ENCODE results near the gene SYT15.
"Not testable (repeated sequence)": the region's sequence is repeated elsewhere in the genome, so short reads cannot be mapped to it uniquely, and the experiment has no call there.

Gene SYT15

DNA sequence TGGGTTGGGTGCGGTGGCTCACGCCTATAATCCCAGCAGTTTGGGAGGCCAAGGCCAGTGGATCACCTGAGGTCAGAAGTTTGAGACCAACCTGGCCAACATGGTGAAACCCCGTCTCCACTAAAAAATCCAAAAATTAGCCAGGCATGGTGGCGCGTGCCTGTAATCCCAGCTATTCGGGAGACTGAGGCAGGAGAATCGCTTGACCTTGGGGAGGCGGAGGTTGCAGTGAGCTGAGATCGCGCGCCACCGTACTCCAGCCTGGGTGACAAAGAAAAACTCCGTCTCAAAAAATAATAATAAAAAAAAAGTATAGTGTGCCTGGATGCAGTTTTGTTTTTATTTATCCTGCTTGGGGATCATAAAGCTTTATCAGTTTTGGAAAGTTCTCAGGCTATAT is 14.4 kb downstream of the SYT15 start:
- not testable (repeated sequence) for DNase-seq

- not testable (repeated sequence) for DNase-seq
These were observed 15.6 kb downstream of the SYT15 start for GRCh38 chr10:46594453-46595063.

- not testable (repeated sequence) for DNase-seq
These were observed 17.6 kb downstream of the SYT15 start for GRCh38 chr10:46596570-46596969.

DNA sequence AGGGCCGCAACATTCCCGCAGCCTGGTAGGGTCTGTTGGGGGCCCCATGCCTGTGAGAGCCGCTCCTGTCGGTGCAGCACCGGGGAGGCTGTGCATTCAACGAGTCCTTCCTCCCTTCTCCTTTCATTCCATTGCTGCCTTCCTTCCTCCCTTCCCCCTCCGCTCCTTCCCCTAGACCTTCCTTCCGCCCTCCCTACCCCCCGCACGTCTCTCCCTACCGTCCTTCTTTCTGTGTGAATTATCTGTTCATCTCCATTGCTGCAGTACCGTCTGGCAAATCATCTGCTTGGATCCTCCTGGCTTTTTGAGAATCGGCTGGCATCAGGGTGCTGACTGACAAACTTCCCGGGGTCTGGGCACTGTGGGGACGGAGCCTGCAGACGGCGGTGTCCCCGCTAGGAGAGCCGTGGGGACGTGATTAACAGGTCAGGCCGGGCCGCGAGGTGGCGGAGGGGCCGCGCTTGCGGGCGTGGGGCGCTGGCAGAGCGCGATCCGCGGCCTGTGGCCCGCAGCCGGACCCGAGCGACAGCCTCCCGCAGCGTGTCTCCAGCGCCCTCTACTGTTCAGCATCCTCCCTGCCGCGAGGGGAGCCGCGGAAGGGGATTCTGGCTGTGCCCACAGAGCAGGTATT is 18.8 kb downstream of the SYT15 start:
- not testable (repeated sequence) for DNase-seq

DNA sequence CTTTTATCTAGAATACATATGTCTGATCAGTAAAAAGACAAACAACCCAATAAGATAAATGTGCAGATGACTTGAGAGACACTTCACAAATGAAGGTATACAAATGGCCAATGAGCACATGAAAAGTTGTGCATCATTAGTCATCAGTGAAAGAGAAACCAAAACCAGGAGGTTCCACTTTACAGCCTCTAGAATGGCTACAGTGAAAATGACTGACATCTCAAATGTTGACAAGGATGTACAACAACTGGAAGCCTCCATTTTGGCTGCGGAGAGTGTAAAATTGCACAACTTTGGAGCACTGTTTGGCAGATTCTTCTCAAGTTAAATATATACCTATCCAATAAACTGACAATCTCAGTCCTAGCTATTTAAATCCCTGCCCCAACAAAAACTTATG is 21.6 kb downstream of the SYT15 start:
- DNase-seq = not testable (repeated sequence)

DNA sequence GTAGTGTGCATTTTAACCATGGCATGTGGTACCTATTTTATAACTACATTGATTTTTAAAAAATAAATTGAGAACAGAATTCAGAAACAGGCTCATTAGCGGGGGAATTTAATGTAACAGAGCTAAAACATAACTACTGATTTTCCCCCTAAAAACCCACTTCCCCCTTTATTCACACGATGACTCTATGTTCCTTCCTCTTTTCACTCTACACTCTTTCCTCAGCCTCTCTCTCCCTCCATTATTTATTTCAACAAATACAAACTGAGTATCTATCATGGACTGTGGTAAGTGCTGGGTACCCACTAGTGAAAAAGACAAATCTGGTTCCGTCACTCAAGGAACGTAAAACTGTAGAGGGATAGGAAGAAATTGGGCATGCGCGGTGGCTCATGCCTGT is 36.6 kb downstream of the SYT15 start:
- not testable (repeated sequence) for DNase-seq

- DNase-seq = not testable (repeated sequence)
These were observed 37.3 kb downstream of the SYT15 start for GRCh38 chr10:46616227-46616626.

DNA sequence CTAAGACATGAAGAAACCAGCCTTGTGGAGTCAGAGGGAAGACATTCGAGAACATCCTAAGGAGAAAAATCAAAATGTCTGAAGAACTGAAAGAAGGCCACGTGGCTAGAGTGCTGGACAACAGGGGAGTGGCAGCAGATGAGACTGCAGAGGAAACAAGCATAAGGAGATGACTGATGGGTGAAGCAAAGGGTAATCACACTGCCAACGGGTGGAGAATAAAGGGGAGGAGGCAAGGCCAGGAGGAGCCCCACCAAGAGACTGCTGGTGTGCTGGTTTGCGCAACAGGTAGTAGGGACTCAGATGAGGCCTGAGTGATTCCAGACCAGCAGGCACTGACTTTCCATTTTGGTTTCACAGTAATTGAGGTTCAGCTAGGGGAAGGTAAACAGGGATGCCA is 38.2 kb downstream of the SYT15 start:
- not testable (repeated sequence) for DNase-seq

DNA sequence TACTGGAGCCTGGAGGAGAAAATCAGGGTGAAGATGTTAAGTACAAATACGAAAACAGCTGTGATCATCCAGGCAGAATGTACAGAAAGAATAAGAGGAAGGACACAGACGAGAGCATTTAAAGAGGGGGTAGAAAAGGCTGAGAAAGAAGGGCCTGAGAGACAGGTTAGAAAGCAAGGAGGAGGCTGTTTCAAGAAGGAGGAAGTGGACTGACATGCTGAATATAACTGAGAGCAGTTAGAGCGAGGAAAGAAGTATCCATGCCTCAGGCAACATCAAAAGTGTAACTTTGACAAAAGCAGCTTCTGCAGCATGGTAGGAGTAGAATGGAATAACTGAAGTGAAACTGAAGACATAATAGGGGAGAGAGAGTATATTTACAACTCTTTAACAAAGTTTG is 39.0 kb downstream of the SYT15 start:
- DNase-seq = not testable (repeated sequence)

- not testable (repeated sequence) for DNase-seq
These were observed 45.1 kb downstream of the SYT15 start for GRCh38 chr10:46623899-46624654.

DNA sequence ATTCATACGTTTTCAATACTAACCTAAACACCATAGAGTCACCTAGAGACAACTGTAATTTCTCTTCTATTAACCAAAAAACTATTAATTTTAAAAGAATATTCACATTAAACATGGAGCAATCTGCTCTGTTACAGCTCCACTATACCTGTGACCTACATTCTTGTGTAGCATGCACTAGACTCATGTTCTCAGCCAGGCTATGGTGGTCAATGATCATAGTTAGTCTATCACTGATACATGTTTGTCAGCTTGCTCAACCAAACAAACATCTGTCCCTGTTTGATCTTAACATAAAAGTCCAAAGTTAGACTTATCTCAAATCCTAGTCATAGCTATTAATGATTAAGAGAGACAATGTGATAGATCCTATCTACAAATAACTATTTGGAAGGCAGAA is 50.9 kb downstream of the SYT15 start:
- DNase-seq = not testable (repeated sequence)

GRCh38 chr10:46630816-46631215 is 51.9 kb downstream of the SYT15 start:
- DNase-seq = not testable (repeated sequence)

DNA sequence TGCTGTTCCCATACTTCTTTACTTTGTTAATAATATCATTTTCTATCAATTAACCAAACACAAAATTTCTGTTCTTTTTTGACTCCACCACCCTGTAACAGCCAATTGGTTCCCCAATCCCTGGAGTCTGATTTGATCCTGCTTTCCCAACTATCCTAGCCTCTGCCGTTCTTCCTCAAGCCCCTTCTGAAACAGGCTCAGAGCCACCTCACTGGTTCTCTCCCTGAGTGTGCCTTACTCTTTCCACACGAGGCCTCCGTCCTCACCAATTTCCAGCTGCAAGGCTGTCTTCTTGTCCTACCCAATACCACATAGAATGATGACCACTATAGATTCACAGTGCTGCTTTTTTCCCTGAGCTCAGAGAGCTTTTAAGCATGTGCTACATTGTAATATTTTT is 52.8 kb downstream of the SYT15 start:
- DNase-seq = not testable (repeated sequence)

- DNase-seq = not testable (repeated sequence)
These were observed 55.8 kb downstream of the SYT15 start for GRCh38 chr10:46634698-46635097.

DNA sequence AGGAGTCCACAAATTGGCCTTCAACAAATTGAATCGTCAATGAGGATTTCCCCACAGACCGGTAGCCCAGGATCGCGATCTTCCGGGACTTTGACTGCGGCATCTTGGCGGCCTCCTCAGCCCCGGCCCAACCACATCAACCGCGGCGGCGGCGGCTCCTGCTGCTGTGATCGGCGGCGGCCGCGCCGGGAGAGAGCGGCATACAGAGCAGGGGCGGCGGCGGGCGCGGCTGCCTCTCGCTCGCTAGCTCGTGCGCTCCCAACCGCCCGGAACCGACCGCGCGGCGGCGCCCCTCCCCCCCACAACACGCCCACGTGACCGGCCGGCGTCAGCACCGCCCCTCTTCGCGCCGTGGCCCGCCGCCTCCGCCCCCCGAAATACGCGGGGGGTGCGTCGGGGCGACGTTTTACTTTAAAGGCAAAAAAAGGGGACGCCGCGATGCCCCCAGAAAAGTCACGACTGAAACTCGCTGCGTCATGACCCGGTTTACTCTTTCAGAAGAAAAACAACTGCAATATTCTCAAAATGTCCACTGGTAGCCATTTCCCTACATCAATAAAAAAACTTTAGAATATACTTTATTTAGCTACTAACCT is 56.5 kb downstream of the SYT15 start:
- DNase-seq = not testable (repeated sequence)

DNA sequence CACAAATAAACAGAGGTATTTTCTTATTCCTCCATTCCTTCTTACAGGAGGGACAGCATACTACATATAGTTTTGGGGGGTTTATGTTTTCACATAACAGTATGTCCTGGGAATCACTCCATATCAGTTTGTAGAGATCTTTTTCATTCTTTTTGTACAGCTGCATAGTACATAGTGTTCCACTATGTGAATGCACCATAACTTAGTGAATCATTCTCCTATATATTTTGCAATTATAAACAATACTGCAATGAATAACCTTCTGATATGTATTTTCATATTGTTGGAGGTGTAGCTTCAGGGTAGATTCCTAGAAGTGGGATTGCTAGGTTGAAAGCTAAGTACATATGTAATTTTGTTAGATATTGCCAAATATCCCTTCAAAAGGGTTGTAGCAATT is 61.1 kb downstream of the SYT15 start:
- not testable (repeated sequence) for DNase-seq
